Psoas muscle (tissue), 8 donors: ENCODE data around the gene MDFIC. TPM values are rescaled to one million over a fixed set of nuclear protein-coding genes. Genes with fewer than 3 reads are reported as not detected.

ENCODE experiments used
- ATAC-seq, 4 donors: fragments of 200-7000 bp; cut with Tn5 transposase; one replicate each; pipeline ENCODE4 v1.9.1; 2020; ENCODE audit warnings: moderate library complexity in 3 of 4, mild to moderate bottlenecking in 2 of 4
- DNase-seq, 2 donors: peaks; one replicate each; pipeline ENCODE4 v3.0.0-alpha.2; 2020
- H3K27ac ChIP-seq: fragments of 200-600 bp; one replicate; pipeline ENCODE4 v1.8.0; 2022
- H3K27me3 ChIP-seq, 3 donors: fragments of 200-600 bp in 1 of 3; one replicate each; pipeline versions ENCODE4 v1.6.1 to v1.8.0; 2013 to 2022; ENCODE audit warnings: low read length in 2 of 3, mild to moderate bottlenecking in 2 of 3, moderate library complexity in 1 of 3; ENCODE audit not compliant: insufficient read depth in 3 of 3
- H3K36me3 ChIP-seq, 2 donors: fragments of 200-600 bp in 1 of 2; one replicate each; pipeline versions ENCODE4 v1.6.1 to v1.8.0; 2013 to 2022; ENCODE audit warnings: low read depth in 1 of 2, mild to moderate bottlenecking in 1 of 2, moderate library complexity in 1 of 2; ENCODE audit not compliant: insufficient read depth in 1 of 2
- H3K4me1 ChIP-seq: fragments of 200-600 bp; one replicate; pipeline ENCODE4 v1.8.0; 2022
- H3K4me3 ChIP-seq: fragments of 200-600 bp; one replicate; pipeline ENCODE4 v1.8.0; 2022; ENCODE audit warnings: mild to moderate bottlenecking
- H3K9me3 ChIP-seq: fragments of 200-600 bp; one replicate; pipeline ENCODE4 v1.8.0; 2022
- WGBS, 3 donors: extraction: QIAGEN DNeasy Blood & Tissue Kit; methylation state at CpG; one replicate each; pipeline versions ENCODE4 v1.1.6 to v1.1.7; 2013; 5-methylcytosine and 5-hydroxymethylcytosine counted together
- intact Hi-C, 2 donors: fragments of 100-400 bp; cut with DNase I; formaldehyde crosslinking; loops; one replicate each; pipeline versions ENCODE4 v1.11.0 to v1.14.2; 2022
- polyA plus RNA-seq, 3 donors: library from polyadenylated mRNA; stranded (reverse); fragments of 200-250 nt; gene quantifications; one replicate each; pipeline ENCODE4 v1.2.3, GENCODE V29; 2013
- total RNA-seq, 4 donors: library from RNA; stranded (reverse); fragmentation: NEBNext Ultra II Directional in 2 of 4; extraction: Animal tissue kit (Norgen Biotek cat#: 25700) in 2 of 4; gene quantifications; one replicate each; pipeline versions ENCODE4 v1.2.1 to v1.2.4, GENCODE V29; 2021 to 2023
- TF ChIP-seq, protein P1 (sequence below): fragments of 200-600 bp; IDR thresholded peaks from one replicate; pipeline ENCODE4 v1.8.0; 2022; ENCODE audit warnings: antibody characterized with exemption
- donor health status: healthy with polysubstance abuse.
- donor health status: DM: no; HTN: no; CAD: no; lungs with moderate emphysema.
- donor health status: Bipolar disorder and iron deficiency.
- donor health status: healthy.
- donor health status: DM: yes; HTN: yes; CAD: no.
- donor health status: DM: no; HTN: no; CAD: no.
- donor health status: DM: no; HTN: no; CAD: no.
- donor health status: DM: yes; HTN: yes; CAD: no.

The MDFIC gene
- total and polyA plus RNA-seq, 7 donors: 2.7 to 14.6 (median 7.1) TPM

DNA sequence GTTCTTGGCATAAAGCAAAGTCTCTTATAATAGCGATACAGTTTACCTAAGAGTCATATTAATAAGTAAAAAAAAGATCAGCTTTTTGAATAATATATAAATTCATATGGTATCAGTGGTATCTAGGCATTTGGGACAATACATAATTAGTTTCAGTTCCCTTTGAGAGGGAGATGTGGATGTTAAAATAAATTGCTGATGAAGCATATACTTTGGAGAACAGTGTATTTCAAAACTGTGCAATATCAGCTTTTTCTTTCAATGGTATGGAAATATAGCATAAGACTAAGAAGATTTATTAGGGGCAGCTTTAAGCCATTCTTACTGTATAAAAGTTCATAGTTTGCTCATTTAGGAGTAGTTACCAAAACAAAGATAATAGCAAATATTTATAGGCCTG lies 35.5 kb downstream of the MDFIC start:
- Histone ChIP-seq H3K27me3 (no peaks in the 10 kb centered on the region), H3K27ac (no peak overlapping the region), H3K4me3 (no peak overlapping the region), H3K36me3 (no peaks in the 10 kb centered on the region), H3K4me1 (no peaks in the 10 kb centered on the region), H3K9me3 (no peaks in the 10 kb centered on the region)
- DNase-seq: no peak
- 92 to 100% (median 93%) methylated on average over 1 of the region's 1 CpG for WGBS, 3 donors
- ATAC-seq: no peak
- TF ChIP-seq, protein P1, sequence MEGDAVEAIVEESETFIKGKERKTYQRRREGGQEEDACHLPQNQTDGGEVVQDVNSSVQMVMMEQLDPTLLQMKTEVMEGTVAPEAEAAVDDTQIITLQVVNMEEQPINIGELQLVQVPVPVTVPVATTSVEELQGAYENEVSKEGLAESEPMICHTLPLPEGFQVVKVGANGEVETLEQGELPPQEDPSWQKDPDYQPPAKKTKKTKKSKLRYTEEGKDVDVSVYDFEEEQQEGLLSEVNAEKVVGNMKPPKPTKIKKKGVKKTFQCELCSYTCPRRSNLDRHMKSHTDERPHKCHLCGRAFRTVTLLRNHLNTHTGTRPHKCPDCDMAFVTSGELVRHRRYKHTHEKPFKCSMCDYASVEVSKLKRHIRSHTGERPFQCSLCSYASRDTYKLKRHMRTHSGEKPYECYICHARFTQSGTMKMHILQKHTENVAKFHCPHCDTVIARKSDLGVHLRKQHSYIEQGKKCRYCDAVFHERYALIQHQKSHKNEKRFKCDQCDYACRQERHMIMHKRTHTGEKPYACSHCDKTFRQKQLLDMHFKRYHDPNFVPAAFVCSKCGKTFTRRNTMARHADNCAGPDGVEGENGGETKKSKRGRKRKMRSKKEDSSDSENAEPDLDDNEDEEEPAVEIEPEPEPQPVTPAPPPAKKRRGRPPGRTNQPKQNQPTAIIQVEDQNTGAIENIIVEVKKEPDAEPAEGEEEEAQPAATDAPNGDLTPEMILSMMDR: no peak
- intact Hi-C loops: no loop called here

DNA sequence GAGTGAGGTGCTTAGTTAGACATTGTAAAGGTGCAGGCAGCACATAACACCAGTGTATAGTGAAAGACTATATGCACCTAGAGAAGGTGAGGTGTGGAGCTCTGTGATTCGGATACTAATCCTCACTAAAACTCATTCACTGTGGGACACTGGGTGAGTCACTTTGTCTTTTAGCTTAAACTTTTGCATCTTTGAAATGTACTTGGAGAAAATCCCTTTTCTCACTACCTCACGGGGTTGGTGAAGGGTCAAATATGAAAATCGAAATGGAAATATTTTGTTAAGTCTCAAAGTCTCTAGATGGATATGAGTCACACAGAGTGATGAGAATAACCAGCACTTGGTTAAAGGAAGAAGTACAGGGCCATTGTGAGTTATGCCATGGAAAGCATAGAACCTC lies 38.0 kb downstream of the MDFIC start:
- intact Hi-C loops: no loop called here
- Histone ChIP-seq H3K27ac (no peak overlapping the region), H3K4me3 (no peak overlapping the region), H3K9me3 (no peaks in the 10 kb centered on the region), H3K4me1 (no peaks in the 10 kb centered on the region), H3K27me3 (no peaks in the 10 kb centered on the region), H3K36me3 (no peaks in the 10 kb centered on the region)
- no peak for DNase-seq
- TF ChIP-seq, protein P1: no peak
- WGBS, 3 donors: 78 to 92% (median 80%) methylated on average over 3 of the region's 3 CpGs
- no peak for ATAC-seq

DNA sequence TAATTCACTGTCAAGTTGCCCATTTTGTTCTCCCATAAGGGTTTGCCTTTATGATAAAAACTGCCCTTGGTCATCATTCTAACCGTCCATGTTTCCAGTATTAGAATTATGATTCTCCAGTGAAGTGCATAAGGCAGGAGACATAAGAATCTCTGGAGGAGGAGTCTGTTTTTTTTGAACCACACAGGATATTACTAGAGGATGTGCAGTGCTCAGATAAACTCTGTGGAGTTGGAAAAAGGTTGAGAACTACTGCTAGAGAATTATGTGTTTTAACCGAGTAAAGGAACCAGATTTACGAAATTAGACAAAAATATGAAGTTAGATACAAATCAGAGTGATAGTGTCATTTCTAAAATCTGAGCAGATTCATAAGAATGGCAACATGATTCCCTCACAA lies 40.5 kb downstream of the MDFIC start:
- H3K9me3 ChIP-seq: no peaks in the 10 kb centered on the region
- H3K27ac ChIP-seq: no peak overlapping the region
- no peaks in the 10 kb centered on the region for H3K36me3 ChIP-seq
- no peak overlapping the region for H3K4me3 ChIP-seq
- TF ChIP-seq, protein P1: no peak
- intact Hi-C loops: no loop called here
- ATAC-seq: no peak
- no peaks in the 10 kb centered on the region for H3K4me1 ChIP-seq
- no peak for DNase-seq
- H3K27me3 ChIP-seq: no peaks in the 10 kb centered on the region
- WGBS, 3 donors: 64 to 71% (median 65%) methylated on average over 3 of the region's 3 CpGs

DNA sequence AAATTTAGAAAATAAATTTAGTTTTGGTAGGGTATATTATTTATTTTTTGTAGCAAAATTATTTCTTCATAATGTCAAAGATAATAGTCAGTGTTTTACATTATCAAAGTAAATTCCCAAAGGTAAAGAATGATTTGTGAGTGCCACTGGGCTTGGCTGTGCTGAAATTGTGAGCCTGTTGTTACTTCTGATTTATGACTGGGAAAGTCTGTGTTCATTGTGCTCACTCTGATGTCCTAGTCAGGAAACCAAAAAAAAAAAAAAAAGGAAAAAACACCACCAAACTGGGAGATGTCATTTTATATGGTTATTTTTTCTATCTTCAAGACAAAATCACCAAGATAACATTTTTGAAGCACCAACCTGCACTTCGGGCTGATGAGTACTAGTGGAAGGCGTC lies 44.3 kb downstream of the MDFIC start:
- Histone ChIP-seq H3K27me3 (no peaks in the 10 kb centered on the region), H3K4me3 (no peak overlapping the region), H3K27ac (no peak overlapping the region), H3K4me1 (no peaks in the 10 kb centered on the region), H3K36me3 (no peaks in the 10 kb centered on the region), H3K9me3 (no peaks in the 10 kb centered on the region)
- TF ChIP-seq, protein P1: no peak
- intact Hi-C loops: no loop called here
- no peak for DNase-seq
- no peak for ATAC-seq
- WGBS, 3 donors: 84 to 96% (median 93%) methylated on average over 2 of the region's 2 CpGs

DNA sequence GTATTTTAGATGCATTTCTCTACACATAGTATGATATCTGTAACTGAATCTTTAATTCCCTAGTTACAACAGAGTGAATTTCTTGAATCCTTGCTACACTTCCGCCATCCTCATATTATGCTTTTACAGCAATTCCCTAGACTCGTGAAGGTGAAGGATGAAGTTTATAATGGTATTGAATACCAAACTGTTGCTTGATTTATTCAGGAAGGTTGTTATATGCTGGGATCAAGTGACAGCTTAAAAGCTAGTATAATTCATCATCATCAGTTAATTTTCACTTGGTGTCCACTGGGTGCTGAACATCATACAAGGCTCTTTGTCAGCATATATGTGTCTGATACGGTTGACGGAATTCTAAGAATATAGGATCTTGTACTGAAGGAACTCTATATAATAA lies 47.2 kb downstream of the MDFIC start:
- TF ChIP-seq, protein P1: no peak
- no peaks in the 10 kb centered on the region for H3K9me3 ChIP-seq
- no peak overlapping the region for H3K4me3 ChIP-seq
- DNase-seq (no peak), ATAC-seq (no peak)
- intact Hi-C loops: no loop called here
- H3K27me3 ChIP-seq: no peaks in the 10 kb centered on the region
- 83 to 95% (median 86%) methylated on average over 4 of the region's 4 CpGs for WGBS, 3 donors
- H3K27ac ChIP-seq: no peak overlapping the region
- H3K4me1 ChIP-seq: peaks cover 2% of the 10 kb centered on the region
- no peaks in the 10 kb centered on the region for H3K36me3 ChIP-seq
